Measurements from ENCODE around the gene FARP1. TPM values are rescaled to one million over a fixed set of nuclear protein-coding genes. Genes with fewer than 3 reads are reported as not detected.

FARP1 gene
- total and polyA plus RNA-seq, 2 of the 13 experiments (the other 11 are each of a cell fraction or from before 2014, with no cell fraction given), result 70.6 to 126 TPM

GRCh38 chr13:98312606-98313005 is 169.7 kb downstream of the FARP1 start:
- Histone ChIP-seq H3K4me3 (replicated peaks in 1 of 3; ENCODE audit: insufficient read depth in 1 of 3, low read depth in 2 of 3, low read length in 3 of 3) (no peak overlapping the region), H3K4me2 (ENCODE audit: low read depth, low read length) (no peak overlapping the region), H3K9me3 (ENCODE audit: low read length) (no peaks in the 10 kb centered on the region), H3K79me2 (ENCODE audit: insufficient read depth, low read length) (peaks cover 79% of the 10 kb centered on the region), H4K20me1 (ENCODE audit: insufficient read depth, low read length) (peaks cover 16% of the 10 kb centered on the region), H3K9ac (ENCODE audit: insufficient read depth, low read depth, low read length) (no peak overlapping the region), H3K27ac (ENCODE audit: extremely low read length, insufficient read depth, low read length) (no peak overlapping the region), H2AFZ (ENCODE audit: low read length) (no peak overlapping the region), H3K36me3 (replicated peaks in 1 of 2; ENCODE audit: control insufficient read depth in 1 of 2, insufficient read depth in 2 of 2, low read length in 2 of 2) (peaks cover 12 to 54% of the 10 kb centered on the region in 2 experiments), H3K27me3 (ENCODE audit: control insufficient read depth in 1 of 2, insufficient read depth in 2 of 2, low read length in 2 of 2) (no peaks in the 10 kb centered on the region), H3K4me1 (ENCODE audit: insufficient read depth, low read length) (peaks cover 89% of the 10 kb centered on the region)
- ATAC-seq, result no peak
- in situ Hi-C loops (cut with HindIII; ENCODE audit: extremely low pct_ligation_motif_present, low pct_unique_long_range_greater_than_20kb) (no loop called here), intact Hi-C loops (cut with micrococcal nuclease; ENCODE audit: unreplicated experiment) (no loop called here)
- CTCF ChIA-PET (ENCODE audit: low intra/inter-chr PET ratio, low total read pairs), result no interaction called here
- 100% methylated on average over 6 of the region's 7 CpGs for WGBS (ENCODE audit: low lambda C conversion rate)
- TF ChIP-seq TEF (CRISPR knock-in tag; IDR thresholded peaks at IDR 0.05), result no peak
- no peak for TF ChIP-seq REL (CRISPR knock-in tag; conservative IDR thresholded peaks at IDR 0.05)
- no peak for TF ChIP-seq TRIM22 (IDR thresholded peaks at IDR 0.05)
- TF ChIP-seq CAMTA2 (CRISPR knock-in tag; IDR thresholded peaks at IDR 0.05; ENCODE audit: borderline replicate concordance), result no peak
- TF ChIP-seq ZBTB44 (CRISPR knock-in tag; IDR thresholded peaks at IDR 0.05), result no peak
- no peak for TF ChIP-seq STAT5B (CRISPR knock-in tag; IDR thresholded peaks at IDR 0.05)
- no peak for TF ChIP-seq ARID2 (CRISPR knock-in tag; IDR thresholded peaks at IDR 0.05; ENCODE audit: borderline replicate concordance)
- TF ChIP-seq ARNT2 (CRISPR knock-in tag; IDR thresholded peaks at IDR 0.05; ENCODE audit: low read depth), result no peak
- no peak for TF ChIP-seq NR0B2 (CRISPR knock-in tag; IDR thresholded peaks at IDR 0.05)
- no peak for TF ChIP-seq TRAFD1 (CRISPR knock-in tag; IDR thresholded peaks at IDR 0.05; ENCODE audit: borderline replicate concordance)
- TF ChIP-seq PHB2 (IDR thresholded peaks at IDR 0.05; ENCODE audit: partially characterized antibody), result no peak
- TF ChIP-seq ZFP36L2 (CRISPR knock-in tag; IDR thresholded peaks at IDR 0.05), result no peak
- no peak for TF ChIP-seq ZNF572 (CRISPR knock-in tag; IDR thresholded peaks at IDR 0.05)
- no peak for TF ChIP-seq ZNF414 (CRISPR knock-in tag; IDR thresholded peaks at IDR 0.05)
- no peak for TF ChIP-seq ZNF10 (CRISPR knock-in tag; IDR thresholded peaks at IDR 0.05; ENCODE audit: borderline replicate concordance, low read depth)
- POLR2A ChIA-PET, result interaction anchor here (1.8 to 2.3 kb wide), 2 partner anchors 12 to 46 kb away, joined by 5 read pairs; no protein-coding TSS in a partner anchor
- no peak for DNase-seq (ENCODE audit: low spot score)
- BruUV-seq (replicated peaks), result no TSS peak
- FAIRE-seq, result no peak

Data from HepG2 (cell line).